Measurements from ENCODE around the gene TFF3.

- TF ChIP-seq, protein P1, sequence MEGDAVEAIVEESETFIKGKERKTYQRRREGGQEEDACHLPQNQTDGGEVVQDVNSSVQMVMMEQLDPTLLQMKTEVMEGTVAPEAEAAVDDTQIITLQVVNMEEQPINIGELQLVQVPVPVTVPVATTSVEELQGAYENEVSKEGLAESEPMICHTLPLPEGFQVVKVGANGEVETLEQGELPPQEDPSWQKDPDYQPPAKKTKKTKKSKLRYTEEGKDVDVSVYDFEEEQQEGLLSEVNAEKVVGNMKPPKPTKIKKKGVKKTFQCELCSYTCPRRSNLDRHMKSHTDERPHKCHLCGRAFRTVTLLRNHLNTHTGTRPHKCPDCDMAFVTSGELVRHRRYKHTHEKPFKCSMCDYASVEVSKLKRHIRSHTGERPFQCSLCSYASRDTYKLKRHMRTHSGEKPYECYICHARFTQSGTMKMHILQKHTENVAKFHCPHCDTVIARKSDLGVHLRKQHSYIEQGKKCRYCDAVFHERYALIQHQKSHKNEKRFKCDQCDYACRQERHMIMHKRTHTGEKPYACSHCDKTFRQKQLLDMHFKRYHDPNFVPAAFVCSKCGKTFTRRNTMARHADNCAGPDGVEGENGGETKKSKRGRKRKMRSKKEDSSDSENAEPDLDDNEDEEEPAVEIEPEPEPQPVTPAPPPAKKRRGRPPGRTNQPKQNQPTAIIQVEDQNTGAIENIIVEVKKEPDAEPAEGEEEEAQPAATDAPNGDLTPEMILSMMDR (IDR thresholded peaks at IDR 0.05): no peak
- TF ChIP-seq POLR2A (IDR thresholded peaks at IDR 0.05): no peak
Observed at GRCh38 chr21:42358937-42359336, 43.7 kb upstream of the TFF3 start.

Measured in suprapubic skin (tissue), 3 donors.